ENCODE measurements around the gene RPL22.

- no peak for TF ChIP-seq POLR2A (IDR thresholded peaks at IDR 0.05)
- no peak for TF ChIP-seq CTCF (IDR thresholded peaks at IDR 0.05 in 8 of 11, conservative IDR thresholded peaks at IDR 0.05 in 3 of 11)
These were observed 42.7 kb upstream of the RPL22 start for GRCh38 chr1:6241887-6242740.

Data from spleen (tissue), 7 donors.